Activated CD8-positive, alpha-beta memory T cell treated with anti-CD3 and anti-CD28 coated beads, Interleukin-2, amount 50 U/mL, for 1 hour (primary cell): Measurements from ENCODE around the gene POC1A.

Source experiments
- DNase-seq: peaks from one replicate; pipeline ENCODE4 v3.0.0-alpha.2; 2020; ENCODE audit errors: extremely low read depth

The POC1A gene

GRCh38 chr3:52026041-52026440, 128.2 kb downstream of the POC1A start:
- DNase-seq = no peak

- DNase-seq = no peak
Measured at GRCh38 chr3:52025453-52025852, 128.8 kb downstream of the POC1A start.
